Measurements from ENCODE around the gene KCNMA1.

GRCh38 chr10:77511498-77512218, 126.0 kb downstream of the KCNMA1 start:
- TF ChIP-seq EP300 (IDR thresholded peaks at IDR 0.05) (no peak), POLR2A (IDR thresholded peaks at IDR 0.05) (no peak), POLR2AphosphoS5 (IDR thresholded peaks at IDR 0.05) (no peak)
- TF ChIP-seq, protein P1, sequence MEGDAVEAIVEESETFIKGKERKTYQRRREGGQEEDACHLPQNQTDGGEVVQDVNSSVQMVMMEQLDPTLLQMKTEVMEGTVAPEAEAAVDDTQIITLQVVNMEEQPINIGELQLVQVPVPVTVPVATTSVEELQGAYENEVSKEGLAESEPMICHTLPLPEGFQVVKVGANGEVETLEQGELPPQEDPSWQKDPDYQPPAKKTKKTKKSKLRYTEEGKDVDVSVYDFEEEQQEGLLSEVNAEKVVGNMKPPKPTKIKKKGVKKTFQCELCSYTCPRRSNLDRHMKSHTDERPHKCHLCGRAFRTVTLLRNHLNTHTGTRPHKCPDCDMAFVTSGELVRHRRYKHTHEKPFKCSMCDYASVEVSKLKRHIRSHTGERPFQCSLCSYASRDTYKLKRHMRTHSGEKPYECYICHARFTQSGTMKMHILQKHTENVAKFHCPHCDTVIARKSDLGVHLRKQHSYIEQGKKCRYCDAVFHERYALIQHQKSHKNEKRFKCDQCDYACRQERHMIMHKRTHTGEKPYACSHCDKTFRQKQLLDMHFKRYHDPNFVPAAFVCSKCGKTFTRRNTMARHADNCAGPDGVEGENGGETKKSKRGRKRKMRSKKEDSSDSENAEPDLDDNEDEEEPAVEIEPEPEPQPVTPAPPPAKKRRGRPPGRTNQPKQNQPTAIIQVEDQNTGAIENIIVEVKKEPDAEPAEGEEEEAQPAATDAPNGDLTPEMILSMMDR (IDR thresholded peaks at IDR 0.05) = no peak
